Fibroblast of lung (primary cell): ENCODE results near the gene NONO. TPM values are rescaled to one million over a fixed set of nuclear protein-coding genes. Genes with fewer than 3 reads are reported as not detected.

Experiments
- polyA plus RNA-seq, 2 donors: library from polyadenylated mRNA; depleted of rRNA in 1 of 2; stranded (reverse) in 1 of 2; unstranded in 1 of 2; fragments of >200 nt; gene quantifications; 2 replicates each; pipeline ENCODE4 v1.2.1, GENCODE V29; 2011 to 2012; ENCODE audit warnings: missing spikeins in 1 of 2
- total RNA-seq: library from RNA; depleted of rRNA; stranded (reverse); fragments of >200 nt; gene quantifications from 2 replicates; pipeline ENCODE4 v1.2.1, GENCODE V29; 2014

NONO gene
- total and polyA plus RNA-seq, 2 donors (not counting 1 experiment from before 2014, with no cell fraction given), result 165 to 355 TPM

Other genes starting within 250 kb of the NONO start
- 50.3 and 80.8 TPM in 2 replicates for gene SNX12, start 215.3 kb upstream of the NONO start, total RNA-seq
- gene SNX12, start 215.3 kb upstream of the NONO start, polyA plus RNA-seq, result 84.6 and 84.7 TPM in 2 replicates
- 6.9 and 7.4 TPM in 2 replicates for gene FOXO4, start 187.8 kb upstream of the NONO start, total RNA-seq
- gene FOXO4, start 187.8 kb upstream of the NONO start, polyA plus RNA-seq, result 1.5 and 2.3 TPM in 2 replicates
- not detected in 2 replicates for gene CXorf65, start 176.9 kb upstream of the NONO start, total RNA-seq
- gene CXorf65, start 176.9 kb upstream of the NONO start, polyA plus RNA-seq, result not detected in 2 replicates
- gene IL2RG, start 172.1 kb upstream of the NONO start, total RNA-seq, result not detected in 2 replicates
- not detected in 2 replicates for gene IL2RG, start 172.1 kb upstream of the NONO start, polyA plus RNA-seq
- 17.5 and 33.2 TPM in 2 replicates for gene MED12, start 165.0 kb upstream of the NONO start, total RNA-seq
- 6.4 and 7.2 TPM in 2 replicates for gene MED12, start 165.0 kb upstream of the NONO start, polyA plus RNA-seq
- gene NLGN3, start 138.8 kb upstream of the NONO start, total RNA-seq, result 0.51 and 0.83 TPM in 2 replicates
- 0.41 and 0.71 TPM in 2 replicates for gene NLGN3, start 138.8 kb upstream of the NONO start, polyA plus RNA-seq
- gene GJB1, start 60.4 kb upstream of the NONO start, total RNA-seq, result not detected in 2 replicates
- not detected in 2 replicates for gene GJB1, start 60.4 kb upstream of the NONO start, polyA plus RNA-seq
- 9.2 and 16.8 TPM in 2 replicates for gene ZMYM3, start 29.5 kb upstream of the NONO start, total RNA-seq
- gene ZMYM3, start 29.5 kb upstream of the NONO start, polyA plus RNA-seq, result 13.4 and 16.3 TPM in 2 replicates
- 0.51 and 0.66 TPM in 2 replicates for gene ITGB1BP2, start 18.1 kb downstream of the NONO start, total RNA-seq
- gene ITGB1BP2, start 18.1 kb downstream of the NONO start, polyA plus RNA-seq, result 0.62 and 1.8 TPM in 2 replicates
- 45.2 and 49.0 TPM in 2 replicates for gene TAF1, start 82.7 kb downstream of the NONO start, total RNA-seq
- gene TAF1, start 82.7 kb downstream of the NONO start, polyA plus RNA-seq, result 15.4 and 19.3 TPM in 2 replicates
- 91.9 and 106 TPM in 2 replicates for gene OGT, start 249.5 kb downstream of the NONO start, total RNA-seq
- gene OGT, start 249.5 kb downstream of the NONO start, polyA plus RNA-seq, result 55.5 and 115 TPM in 2 replicates